ENCODE data around the gene EPSTI1.

DNA sequence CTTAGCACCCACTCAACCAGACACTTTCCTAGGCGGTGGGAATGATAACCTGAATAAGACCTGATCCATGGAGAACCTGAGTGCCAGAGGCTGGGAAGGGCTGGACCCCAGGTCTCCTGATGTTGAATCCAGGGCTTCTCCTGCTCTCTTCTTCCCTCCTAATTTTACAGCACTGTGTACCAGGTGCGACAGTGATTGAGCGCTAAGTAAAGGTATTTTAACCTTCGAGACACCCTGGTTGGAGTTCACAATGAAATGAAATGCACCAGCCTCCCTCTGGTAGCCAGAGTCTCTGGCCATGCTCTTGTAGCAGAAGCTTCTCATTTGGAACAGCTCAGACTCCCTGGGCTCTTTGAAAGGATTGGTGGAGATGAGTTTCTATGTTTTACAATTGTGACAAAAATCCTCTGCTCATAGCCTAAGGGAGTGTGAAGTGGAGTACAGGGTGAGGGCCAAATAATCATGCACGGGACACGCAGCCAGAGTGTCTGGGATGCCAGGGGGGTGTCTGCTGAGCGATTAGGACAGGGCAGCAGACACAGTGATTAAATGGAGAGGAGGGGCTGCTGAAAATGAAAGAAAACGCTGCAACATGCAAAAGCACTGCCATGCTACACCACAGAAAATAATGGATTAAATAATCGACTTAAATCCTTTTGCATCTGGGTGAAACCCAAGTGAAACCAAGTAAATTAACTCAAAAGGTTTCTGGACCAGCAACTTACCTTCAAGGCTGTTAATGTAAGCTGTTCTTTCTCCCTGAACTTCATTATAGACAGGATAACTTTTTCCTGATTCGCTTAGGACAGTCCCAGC, 126.9 kb downstream of the EPSTI1 start:
- no peak for TF ChIP-seq POLR2AphosphoS5 (IDR thresholded peaks at IDR 0.05)
- TF ChIP-seq, protein P1, sequence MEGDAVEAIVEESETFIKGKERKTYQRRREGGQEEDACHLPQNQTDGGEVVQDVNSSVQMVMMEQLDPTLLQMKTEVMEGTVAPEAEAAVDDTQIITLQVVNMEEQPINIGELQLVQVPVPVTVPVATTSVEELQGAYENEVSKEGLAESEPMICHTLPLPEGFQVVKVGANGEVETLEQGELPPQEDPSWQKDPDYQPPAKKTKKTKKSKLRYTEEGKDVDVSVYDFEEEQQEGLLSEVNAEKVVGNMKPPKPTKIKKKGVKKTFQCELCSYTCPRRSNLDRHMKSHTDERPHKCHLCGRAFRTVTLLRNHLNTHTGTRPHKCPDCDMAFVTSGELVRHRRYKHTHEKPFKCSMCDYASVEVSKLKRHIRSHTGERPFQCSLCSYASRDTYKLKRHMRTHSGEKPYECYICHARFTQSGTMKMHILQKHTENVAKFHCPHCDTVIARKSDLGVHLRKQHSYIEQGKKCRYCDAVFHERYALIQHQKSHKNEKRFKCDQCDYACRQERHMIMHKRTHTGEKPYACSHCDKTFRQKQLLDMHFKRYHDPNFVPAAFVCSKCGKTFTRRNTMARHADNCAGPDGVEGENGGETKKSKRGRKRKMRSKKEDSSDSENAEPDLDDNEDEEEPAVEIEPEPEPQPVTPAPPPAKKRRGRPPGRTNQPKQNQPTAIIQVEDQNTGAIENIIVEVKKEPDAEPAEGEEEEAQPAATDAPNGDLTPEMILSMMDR (IDR thresholded peaks at IDR 0.05), result no peak

Data from transverse colon (tissue), 4 donors.